ENCODE measurements around the gene TRABD2B. TPM values are rescaled to one million over a fixed set of nuclear protein-coding genes. Genes with fewer than 3 reads are reported as not detected.

TRABD2B gene
- total and polyA plus RNA-seq, 2 of the 13 experiments (the other 11 are each of a cell fraction or from before 2014, with no cell fraction given) = 0.04 TPM; not detected in 1

DNA sequence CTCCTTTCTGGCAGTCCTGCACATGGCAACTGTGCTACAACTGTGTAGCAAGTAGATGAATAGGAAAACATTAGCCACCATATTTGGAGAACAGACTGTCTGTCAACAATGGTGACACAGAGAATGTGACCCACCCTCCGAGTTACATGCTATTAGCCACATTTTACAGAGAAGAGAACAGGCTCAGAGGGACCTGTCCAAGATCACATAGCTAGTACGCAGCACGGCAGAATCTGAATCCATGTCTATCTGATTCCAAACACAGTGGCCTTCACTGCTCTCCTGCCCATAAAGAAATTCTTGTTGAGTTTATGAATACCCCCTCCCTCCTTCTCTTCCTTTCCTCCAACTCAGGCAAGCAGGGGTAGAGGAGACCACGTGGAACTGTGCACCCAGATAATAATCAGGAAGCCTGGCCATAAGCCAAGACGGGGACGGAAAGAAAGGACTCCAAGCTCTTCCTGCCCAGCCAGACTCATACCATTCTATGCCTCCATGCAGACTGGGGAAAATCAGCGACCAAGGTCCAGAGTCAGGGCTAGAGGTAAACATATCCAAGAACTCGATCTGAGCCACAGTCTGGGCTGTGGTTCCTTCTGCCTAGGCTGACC, 78.8 kb downstream of the TRABD2B start (continued):
- TF ChIP-seq, protein P1, sequence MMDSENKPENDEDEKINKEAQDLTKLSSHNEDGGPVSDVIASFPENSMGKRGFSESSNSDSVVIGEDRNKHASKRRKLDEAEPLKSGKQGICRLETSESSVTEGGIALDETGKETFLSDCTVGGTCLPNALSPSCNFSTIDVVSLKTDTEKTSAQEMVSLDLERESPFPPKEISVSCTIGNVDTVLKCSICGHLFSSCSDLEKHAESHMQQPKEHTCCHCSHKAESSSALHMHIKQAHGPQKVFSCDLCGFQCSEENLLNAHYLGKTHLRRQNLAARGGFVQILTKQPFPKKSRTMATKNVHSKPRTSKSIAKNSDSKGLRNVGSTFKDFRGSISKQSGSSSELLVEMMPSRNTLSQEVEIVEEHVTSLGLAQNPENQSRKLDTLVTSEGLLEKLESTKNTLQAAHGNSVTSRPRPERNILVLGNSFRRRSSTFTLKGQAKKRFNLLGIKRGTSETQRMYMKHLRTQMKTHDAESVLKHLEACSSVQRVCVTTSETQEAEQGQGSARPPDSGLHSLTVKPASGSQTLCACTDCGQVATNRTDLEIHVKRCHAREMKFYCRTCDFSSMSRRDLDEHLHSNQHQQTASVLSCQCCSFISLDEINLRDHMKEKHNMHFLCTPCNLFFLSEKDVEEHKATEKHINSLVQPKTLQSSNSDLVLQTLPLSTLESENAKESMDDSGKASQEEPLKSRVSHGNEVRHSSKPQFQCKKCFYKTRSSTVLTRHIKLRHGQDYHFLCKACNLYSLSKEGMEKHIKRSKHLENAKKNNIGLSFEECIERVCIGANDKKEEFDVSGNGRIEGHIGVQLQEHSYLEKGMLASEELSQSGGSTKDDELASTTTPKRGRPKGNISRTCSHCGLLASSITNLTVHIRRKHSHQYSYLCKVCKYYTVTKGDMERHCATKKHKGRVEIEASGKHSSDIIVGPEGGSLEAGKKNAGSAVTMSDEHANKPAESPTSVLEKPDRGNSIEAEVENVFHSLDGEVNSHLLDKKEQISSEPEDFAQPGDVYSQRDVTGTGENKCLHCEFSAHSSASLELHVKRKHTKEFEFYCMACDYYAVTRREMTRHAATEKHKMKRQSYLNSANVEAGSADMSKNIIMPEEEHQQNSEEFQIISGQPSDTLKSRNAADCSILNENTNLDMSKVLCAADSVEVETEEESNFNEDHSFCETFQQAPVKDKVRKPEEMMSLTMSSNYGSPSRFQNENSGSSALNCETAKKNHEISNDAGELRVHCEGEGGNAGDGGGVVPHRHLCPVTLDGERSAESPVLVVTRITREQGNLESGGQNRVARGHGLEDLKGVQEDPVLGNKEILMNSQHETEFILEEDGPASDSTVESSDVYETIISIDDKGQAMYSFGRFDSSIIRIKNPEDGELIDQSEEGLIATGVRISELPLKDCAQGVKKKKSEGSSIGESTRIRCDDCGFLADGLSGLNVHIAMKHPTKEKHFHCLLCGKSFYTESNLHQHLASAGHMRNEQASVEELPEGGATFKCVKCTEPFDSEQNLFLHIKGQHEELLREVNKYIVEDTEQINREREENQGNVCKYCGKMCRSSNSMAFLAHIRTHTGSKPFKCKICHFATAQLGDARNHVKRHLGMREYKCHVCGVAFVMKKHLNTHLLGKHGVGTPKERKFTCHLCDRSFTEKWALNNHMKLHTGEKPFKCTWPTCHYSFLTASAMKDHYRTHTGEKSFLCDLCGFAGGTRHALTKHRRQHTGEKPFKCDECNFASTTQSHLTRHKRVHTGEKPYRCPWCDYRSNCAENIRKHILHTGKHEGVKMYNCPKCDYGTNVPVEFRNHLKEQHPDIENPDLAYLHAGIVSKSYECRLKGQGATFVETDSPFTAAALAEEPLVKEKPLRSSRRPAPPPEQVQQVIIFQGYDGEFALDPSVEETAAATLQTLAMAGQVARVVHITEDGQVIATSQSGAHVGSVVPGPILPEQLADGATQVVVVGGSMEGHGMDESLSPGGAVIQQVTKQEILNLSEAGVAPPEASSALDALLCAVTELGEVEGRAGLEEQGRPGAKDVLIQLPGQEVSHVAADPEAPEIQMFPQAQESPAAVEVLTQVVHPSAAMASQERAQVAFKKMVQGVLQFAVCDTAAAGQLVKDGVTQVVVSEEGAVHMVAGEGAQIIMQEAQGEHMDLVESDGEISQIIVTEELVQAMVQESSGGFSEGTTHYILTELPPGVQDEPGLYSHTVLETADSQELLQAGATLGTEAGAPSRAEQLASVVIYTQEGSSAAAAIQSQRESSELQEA (CRISPR knock-in tag; IDR thresholded peaks at IDR 0.05; ENCODE audit: not compliant biosample characterization) = no peak
- no peak for TF ChIP-seq ZNF773 (CRISPR knock-in tag; IDR thresholded peaks at IDR 0.05; ENCODE audit: borderline replicate concordance)
- TF ChIP-seq POLR2AphosphoS5 (IDR thresholded peaks at IDR 0.05; ENCODE audit: low read depth, low read length) = peak; percentile 59; the same call in 1 of the 2 replicates
- no peak; the same call in 1 of the 2 replicates for TF ChIP-seq PHF8 (CRISPR knock-in tag; IDR thresholded peaks at IDR 0.05)
- TF ChIP-seq HOXD1 (CRISPR knock-in tag; IDR thresholded peaks at IDR 0.05) = no peak
- TF ChIP-seq, protein P2, sequence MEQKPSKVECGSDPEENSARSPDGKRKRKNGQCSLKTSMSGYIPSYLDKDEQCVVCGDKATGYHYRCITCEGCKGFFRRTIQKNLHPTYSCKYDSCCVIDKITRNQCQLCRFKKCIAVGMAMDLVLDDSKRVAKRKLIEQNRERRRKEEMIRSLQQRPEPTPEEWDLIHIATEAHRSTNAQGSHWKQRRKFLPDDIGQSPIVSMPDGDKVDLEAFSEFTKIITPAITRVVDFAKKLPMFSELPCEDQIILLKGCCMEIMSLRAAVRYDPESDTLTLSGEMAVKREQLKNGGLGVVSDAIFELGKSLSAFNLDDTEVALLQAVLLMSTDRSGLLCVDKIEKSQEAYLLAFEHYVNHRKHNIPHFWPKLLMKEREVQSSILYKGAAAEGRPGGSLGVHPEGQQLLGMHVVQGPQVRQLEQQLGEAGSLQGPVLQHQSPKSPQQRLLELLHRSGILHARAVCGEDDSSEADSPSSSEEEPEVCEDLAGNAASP (CRISPR knock-in tag; IDR thresholded peaks at IDR 0.05; ENCODE audit: borderline replicate concordance) = peak; percentile 40; the same call in 1 of the 2 replicates
- no peak for TF ChIP-seq KLF15 (CRISPR knock-in tag; IDR thresholded peaks at IDR 0.05; ENCODE audit: borderline replicate concordance)
- no peak for TF ChIP-seq ZBTB42 (CRISPR knock-in tag; IDR thresholded peaks at IDR 0.05)
- TF ChIP-seq, protein P3, sequence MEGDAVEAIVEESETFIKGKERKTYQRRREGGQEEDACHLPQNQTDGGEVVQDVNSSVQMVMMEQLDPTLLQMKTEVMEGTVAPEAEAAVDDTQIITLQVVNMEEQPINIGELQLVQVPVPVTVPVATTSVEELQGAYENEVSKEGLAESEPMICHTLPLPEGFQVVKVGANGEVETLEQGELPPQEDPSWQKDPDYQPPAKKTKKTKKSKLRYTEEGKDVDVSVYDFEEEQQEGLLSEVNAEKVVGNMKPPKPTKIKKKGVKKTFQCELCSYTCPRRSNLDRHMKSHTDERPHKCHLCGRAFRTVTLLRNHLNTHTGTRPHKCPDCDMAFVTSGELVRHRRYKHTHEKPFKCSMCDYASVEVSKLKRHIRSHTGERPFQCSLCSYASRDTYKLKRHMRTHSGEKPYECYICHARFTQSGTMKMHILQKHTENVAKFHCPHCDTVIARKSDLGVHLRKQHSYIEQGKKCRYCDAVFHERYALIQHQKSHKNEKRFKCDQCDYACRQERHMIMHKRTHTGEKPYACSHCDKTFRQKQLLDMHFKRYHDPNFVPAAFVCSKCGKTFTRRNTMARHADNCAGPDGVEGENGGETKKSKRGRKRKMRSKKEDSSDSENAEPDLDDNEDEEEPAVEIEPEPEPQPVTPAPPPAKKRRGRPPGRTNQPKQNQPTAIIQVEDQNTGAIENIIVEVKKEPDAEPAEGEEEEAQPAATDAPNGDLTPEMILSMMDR (CRISPR knock-in tag; IDR thresholded peaks at IDR 0.05) = no peak
- TF ChIP-seq RELA (CRISPR knock-in tag; IDR thresholded peaks at IDR 0.05) = no peak
- peak; percentile 84 for TF ChIP-seq HNF4A (CRISPR knock-in tag; IDR thresholded peaks at IDR 0.05)
- no peak for TF ChIP-seq ZNF331 (CRISPR knock-in tag; IDR thresholded peaks at IDR 0.05)
- no peak for TF ChIP-seq THYN1 (CRISPR knock-in tag; IDR thresholded peaks at IDR 0.05; ENCODE audit: borderline replicate concordance, low read depth)
- no peak for TF ChIP-seq ZNF674 (CRISPR knock-in tag; IDR thresholded peaks at IDR 0.05; ENCODE audit: low read depth)
- TF ChIP-seq ZNF777 (CRISPR knock-in tag; IDR thresholded peaks at IDR 0.05) = no peak
- TF ChIP-seq, protein P4, sequence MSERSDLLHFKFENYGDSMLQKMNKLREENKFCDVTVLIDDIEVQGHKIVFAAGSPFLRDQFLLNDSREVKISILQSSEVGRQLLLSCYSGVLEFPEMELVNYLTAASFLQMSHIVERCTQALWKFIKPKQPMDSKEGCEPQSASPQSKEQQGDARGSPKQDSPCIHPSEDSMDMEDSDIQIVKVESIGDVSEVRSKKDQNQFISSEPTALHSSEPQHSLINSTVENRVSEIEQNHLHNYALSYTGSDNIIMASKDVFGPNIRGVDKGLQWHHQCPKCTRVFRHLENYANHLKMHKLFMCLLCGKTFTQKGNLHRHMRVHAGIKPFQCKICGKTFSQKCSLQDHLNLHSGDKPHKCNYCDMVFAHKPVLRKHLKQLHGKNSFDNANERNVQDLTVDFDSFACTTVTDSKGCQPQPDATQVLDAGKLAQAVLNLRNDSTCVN (CRISPR knock-in tag; IDR thresholded peaks at IDR 0.05; ENCODE audit: borderline replicate concordance) = no peak
